ENCODE results near the gene ABCB11.
"Not testable (repeated sequence)": the region's sequence is repeated elsewhere in the genome, so short reads cannot be mapped to it uniquely, and the experiment has no call there.

ABCB11 gene

GRCh38 chr2:168934826-168935225, 96.3 kb downstream of the ABCB11 start:
- no peak for DNase-seq

GRCh38 chr2:168932174-168932573, 99.0 kb downstream of the ABCB11 start:
- not testable (repeated sequence) for DNase-seq

GRCh38 chr2:168930242-168930641, 100.9 kb downstream of the ABCB11 start:
- DNase-seq: no peak

GRCh38 chr2:168929031-168929430, 102.1 kb downstream of the ABCB11 start:
- DNase-seq: no peak

GRCh38 chr2:168928113-168928831, 102.9 kb downstream of the ABCB11 start:
- DNase-seq: no peak

GRCh38 chr2:168926621-168927386, 104.3 kb downstream of the ABCB11 start:
- DNase-seq: no peak

GRCh38 chr2:168920504-168921157, 110.5 kb downstream of the ABCB11 start:
- DNase-seq: no peak

- no peak for DNase-seq
Observed at GRCh38 chr2:168916331-168916675, 114.8 kb downstream of the ABCB11 start.

- no peak for DNase-seq
Observed at GRCh38 chr2:168915441-168916330, 115.4 kb downstream of the ABCB11 start.

GRCh38 chr2:168913495-168913894, 117.6 kb downstream of the ABCB11 start:
- DNase-seq: peak in 1 of 56 donors; percentile 1

- peak in 36 of 56 donors; percentile 2 to 56 (median 20) for DNase-seq
Observed at GRCh38 chr2:168912901-168913369, 118.2 kb downstream of the ABCB11 start.

GRCh38 chr2:168912466-168912865, 118.7 kb downstream of the ABCB11 start:
- DNase-seq: no peak

- no peak for DNase-seq
Observed at GRCh38 chr2:168910330-168910729, 120.8 kb downstream of the ABCB11 start.

GRCh38 chr2:168907940-168908662, 123.0 kb downstream of the ABCB11 start:
- no peak for DNase-seq

- no peak for DNase-seq
Observed at GRCh38 chr2:168904358-168904757, 126.8 kb downstream of the ABCB11 start.

- DNase-seq: no peak
Observed at GRCh38 chr2:168903888-168904287, 127.2 kb downstream of the ABCB11 start.

GRCh38 chr2:168901003-168901402, 130.1 kb downstream of the ABCB11 start, which contains the start of gene G6PC2:
Gene G6PC2, plus strand, starts transcription at chr2:168901291. Its CDS starts 41 bp downstream, at chr2:168901332.
- DNase-seq: peak in 9 of 56 donors; percentile 1 to 20 (median 2)

GRCh38 chr2:168897449-168897848, 133.7 kb downstream of the ABCB11 start:
- no peak for DNase-seq

- DNase-seq: no peak
Observed at GRCh38 chr2:168896783-168897182, 134.3 kb downstream of the ABCB11 start.

GRCh38 chr2:168895771-168896170, 135.4 kb downstream of the ABCB11 start:
- no peak for DNase-seq
